K562 (cell line): ENCODE results near the gene MAN2A1. TPM values are rescaled to one million over a fixed set of nuclear protein-coding genes. Genes with fewer than 3 reads are reported as not detected.

Experiments
- ATAC-seq: fragments of 200-7000 bp; cut with Tn5 transposase; 3 replicates; pipeline ENCODE4 v1.9.1; 2020; ENCODE audit warnings: moderate library complexity
- BruUV-seq: library from RNA; stranded (reverse); fragments of 400-500 nt; replicated peaks from 2 replicates; lab custom pipeline; 2021; lab: Mats Ljungman, UMichigan
- CTCF ChIA-PET: fragments of 300-600 bp; formaldehyde crosslinking; extraction: SDS; loops from one replicate; lab custom pipeline; 2021; ENCODE audit warnings: low intra/inter-chr PET ratio; lab: Yijun Ruan, JAX
- POLR2A ChIA-PET: fragments of 300-600, 350-650 bp; sonication (Branson Sonifier 250); formaldehyde crosslinking; extraction: SDS; loops from one replicate; lab custom pipeline; 2021; ENCODE audit warnings: antibody characterized with exemption, inconsistent platforms; lab: Yijun Ruan, JAX
- DNase-seq, 4 experiments: peaks; one replicate each; pipeline versions ENCODE4 v3.0.0 to v3.0.0-alpha.2; 2011 to 2018; ENCODE audit warnings: low spot score in 3 of 4, mixed read lengths in 3 of 4; ENCODE audit errors: extremely low read depth in 1 of 4
- FAIRE-seq: peaks from 2 replicates; lab custom pipeline; 2011; peaks lifted over from hg19 to GRCh38; lab: Jason Lieb, UNC
- H2AFZ ChIP-seq: 2 replicates; pipeline ENCODE4 v1.6.0; 2011; ENCODE audit warnings: low read depth, low read length, control low read depth, inconsistent platforms
- H3K27ac ChIP-seq: fragments of 200-600 bp; 3 replicates; pipeline ENCODE4 v1.8.0; 2011; ENCODE audit warnings: low read depth, mild to moderate bottlenecking, control low read depth, inconsistent platforms, low read length, moderate library complexity, mixed read lengths; ENCODE audit errors: extremely low read depth
- H3K27me3 ChIP-seq, 2 experiments: fragments of 300-600 bp in 1 of 2; 2 replicates in 1 of 2; 3 replicates in 1 of 2; pipeline versions ENCODE4 v1.6.0 to v1.8.0; 2011; ENCODE audit warnings: inconsistent platforms in 2 of 2, low read length in 2 of 2, mild to moderate bottlenecking in 1 of 2, mixed read lengths in 1 of 2, moderate library complexity in 1 of 2; ENCODE audit not compliant: control insufficient read depth in 2 of 2, insufficient read depth in 2 of 2
- H3K36me3 ChIP-seq: fragments of 300-600 bp; 3 replicates; pipeline ENCODE4 v1.8.0; 2011; ENCODE audit warnings: mild to moderate bottlenecking, low read length, inconsistent platforms; ENCODE audit not compliant: control insufficient read depth, insufficient read depth
- H3K4me1 ChIP-seq, 2 experiments: fragments of 200-600 bp in 1 of 2; replicated peaks in 1 of 2; 2 replicates in 1 of 2; 3 replicates in 1 of 2; pipeline versions ENCODE4 v1.5.1 to v1.8.0; 2011; ENCODE audit warnings: inconsistent platforms in 2 of 2, low read length in 2 of 2, mild to moderate bottlenecking in 1 of 2, mixed read lengths in 1 of 2, moderate library complexity in 1 of 2; ENCODE audit not compliant: control insufficient read depth in 2 of 2, insufficient read depth in 2 of 2
- H3K4me2 ChIP-seq: 2 replicates; pipeline ENCODE4 v1.6.1; 2011; ENCODE audit warnings: low read length, control low read depth, inconsistent platforms, mixed read lengths; ENCODE audit not compliant: insufficient read depth
- H3K4me3 ChIP-seq: fragments of 200-600 bp; sonication (generic), shearing (Covaris generic); 2 replicates; pipeline ENCODE4 v1.5.1; 2016; ENCODE audit warnings: control low read depth, inconsistent platforms
- H3K79me2 ChIP-seq: fragments of 200-600 bp; 3 replicates; pipeline ENCODE4 v1.8.0; 2011; ENCODE audit warnings: low read length, inconsistent platforms; ENCODE audit not compliant: control insufficient read depth, insufficient read depth
- H3K9ac ChIP-seq, 2 experiments: 2 replicates each; pipeline versions ENCODE4 v1.6.0 to v1.6.1; 2011; ENCODE audit warnings: low read depth in 2 of 2, low read length in 2 of 2, control low read depth in 1 of 2, inconsistent platforms in 1 of 2, mild to moderate bottlenecking in 1 of 2, mixed read lengths in 1 of 2; ENCODE audit not compliant: insufficient read depth in 1 of 2
- H3K9me1 ChIP-seq: one replicate; pipeline ENCODE4 v1.6.0; 2011; ENCODE audit warnings: inconsistent platforms, mild to moderate bottlenecking, low read length, moderate library complexity; ENCODE audit not compliant: control insufficient read depth, insufficient read depth
- H3K9me3 ChIP-seq: replicated peaks from 2 replicates; pipeline ENCODE4 v1.5.1; 2011; ENCODE audit warnings: low read depth, low read length, inconsistent platforms; ENCODE audit not compliant: control insufficient read depth, insufficient read depth
- H4K20me1 ChIP-seq: replicated peaks from 2 replicates; pipeline ENCODE4 v1.6.1; 2011; ENCODE audit warnings: low read length, inconsistent platforms, mixed read lengths; ENCODE audit not compliant: control insufficient read depth, insufficient read depth
- ADNP ChIP-seq: fragments of 200-800 bp; sonication (Bioruptor generic); IDR thresholded peaks from 2 replicates; pipeline ENCODE4 v1.6.1; 2016; ENCODE audit warnings: missing genetic modification characterization, missing compliant biosample characterization
- FOXM1 ChIP-seq, 2 experiments: fragments of 450-650 bp in 1 of 2; sonication (generic) in 1 of 2; formaldehyde crosslinking in 1 of 2; IDR thresholded peaks; 2 replicates each; pipeline versions ENCODE4 v1.6.1 to v1.9.0; 2017 to 2022; ENCODE audit warnings: low read depth in 2 of 2, mild to moderate bottlenecking in 2 of 2, missing genetic modification reagents in 1 of 2, moderate library complexity in 1 of 2
- PHB ChIP-seq: fragments of 250-450 bp; sonication (Bioruptor Pico); IDR thresholded peaks from 2 replicates; pipeline ENCODE4 v1.5.0; 2021
- POLR2AphosphoS5 ChIP-seq: IDR thresholded peaks from 2 replicates; pipeline ENCODE4 v1.6.1; 2011; ENCODE audit warnings: mild to moderate bottlenecking, low read depth, low read length, moderate library complexity; ENCODE audit not compliant: control insufficient read depth, insufficient read depth
- SMAD3 ChIP-seq: fragments of 450-650 bp; formaldehyde crosslinking; conservative IDR thresholded peaks from 2 replicates; pipeline ENCODE4 v1.4.0; 2020; ENCODE audit warnings: mild to moderate bottlenecking
- THRAP3 ChIP-seq: fragments of 450-650 bp; IDR thresholded peaks from 2 replicates; pipeline ENCODE4 v1.6.1; 2016; ENCODE audit warnings: mild to moderate bottlenecking, inconsistent platforms, borderline replicate concordance
- UBTF ChIP-seq, 2 experiments: IDR thresholded peaks; 2 replicates each; pipeline ENCODE4 v1.6.1; 2012; ENCODE audit warnings: improper control_type of control experiment in 2 of 2, low read depth in 2 of 2, low read length in 2 of 2, borderline replicate concordance in 1 of 2
- WHSC1 ChIP-seq: IDR thresholded peaks from one replicate; pipeline ENCODE4 v1.6.1; 2012; ENCODE audit warnings: low read length, control low read depth, inconsistent platforms
- ZNF174 ChIP-seq: fragments of 250-450 bp; sonication (Bioruptor Pico); IDR thresholded peaks from 2 replicates; pipeline ENCODE4 v1.4.0; 2020; ENCODE audit warnings: mild to moderate bottlenecking
- ZNF274 ChIP-seq: IDR thresholded peaks from 2 replicates; pipeline ENCODE4 v1.6.1; 2011; ENCODE audit warnings: low read depth, mild to moderate bottlenecking, low read length, moderate library complexity, borderline replicate concordance
- ZNF436 ChIP-seq: fragments of 250-450, 450-650 bp; sonication (Bioruptor Pico); formaldehyde crosslinking; IDR thresholded peaks from 2 replicates; pipeline ENCODE4 v1.7.0; 2020; ENCODE audit warnings: mild to moderate bottlenecking
- WGBS: fragments of 100-300 bp; shearing (Covaris generic); methylation state at CpG from one replicate; pipeline ENCODE4 v1.1.6; 2016; ENCODE audit warnings: low coverage, mixed read lengths; ENCODE audit not compliant: insufficient coverage; ENCODE audit errors: missing lambda C conversion rate; 5-methylcytosine and 5-hydroxymethylcytosine counted together
- in situ Hi-C: fragments of 300-500 bp; cut with MboI; formaldehyde crosslinking; loops from 4 replicates; pipeline ENCODE4 v1.15.0; 2018; ENCODE audit warnings: inconsistent platforms, mixed read lengths
- intact Hi-C: fragments of 100-400 bp; cut with micrococcal nuclease; formaldehyde crosslinking; loops from 2 replicates; pipeline ENCODE4 v1.14.2; 2022
- polyA plus RNA-seq, 8 experiments: library from polyadenylated mRNA; depleted of rRNA in 4 of 8; stranded (reverse) in 5 of 8; unstranded in 3 of 8; fragments of >200 nt; fragmentation: Nextera tagmentation in 2 of 8; fragmentation: Illumina TruSeq in 1 of 8; extraction: Ambion mirVana in 2 of 8; extraction: Trizol in 1 of 8; gene quantifications; 2 replicates each; pipeline versions ENCODE4 v1.2.1 to v1.2.3, GENCODE V29; 2011 to 2014; ENCODE audit warnings: inconsistent platforms in 1 of 8, missing spikeins in 1 of 8
- total RNA-seq, 7 experiments: library from RNA; depleted of rRNA in 6 of 7; stranded (reverse); fragments of >200 nt in 6 of 7; fragmentation: Illumina TruSeq in 2 of 7; extraction: Trizol in 2 of 7; gene quantifications; 2 replicates each; pipeline versions ENCODE4 v1.2.1 to v1.2.3, GENCODE V29; 2011 to 2021; ENCODE audit warnings: low replicate concordance in 1 of 7
- TF ChIP-seq, protein P1 (sequence below): fragments of 250-450 bp; sonication (Bioruptor Pico); IDR thresholded peaks from 2 replicates; pipeline ENCODE4 v1.8.0; 2022; ENCODE audit warnings: inconsistent platforms

Gene MAN2A1
- total and polyA plus RNA-seq, 9 of the 15 experiments (the other 6 are each of a cell fraction or from before 2014, with no cell fraction given): 5.2 to 32.0 (median 19.8) TPM

- Histone ChIP-seq H3K4me2 (no peak overlapping the region), H3K4me1 (no peaks in the 10 kb centered on the region), H3K36me3 (peaks cover 38% of the 10 kb centered on the region; the same call in 2 of the 3 replicates), H3K27ac (no peak overlapping the region), H3K9ac (no peak overlapping the region), H2AFZ (no peak overlapping the region), H3K79me2 (no peaks in the 10 kb centered on the region), H3K9me3 (no peaks in the 10 kb centered on the region), H3K27me3 (no peaks in the 10 kb centered on the region), H3K4me3 (no peak overlapping the region)
- intact Hi-C loops: no loop called here
- no peak for ATAC-seq
- WGBS: 67% methylated on average over 1 of the region's 1 CpG
- no peak for DNase-seq
- CTCF ChIA-PET: no interaction called here
- no TSS peak for BruUV-seq
- no peak for FAIRE-seq
- in situ Hi-C loops: no loop called here
- no peak for TF ChIP-seq ZNF436 (CRISPR knock-in tag)
- TF ChIP-seq THRAP3: no peak
- TF ChIP-seq ZNF274: no peak
- no peak for TF ChIP-seq FOXM1 (IDR thresholded peaks at IDR 0.05; ENCODE audit: low read depth)
- TF ChIP-seq FOXM1 (CRISPR knock-in tag; IDR thresholded peaks at IDR 0.05; ENCODE audit: low read depth): no peak
- no peak for TF ChIP-seq PHB (CRISPR knock-in tag)
- no peak for TF ChIP-seq UBTF (IDR thresholded peaks at IDR 0.05; ENCODE audit: borderline replicate concordance in 1 of 2, low read depth in 2 of 2, low read length in 2 of 2)
- no peak for TF ChIP-seq WHSC1
- TF ChIP-seq, protein P1, sequence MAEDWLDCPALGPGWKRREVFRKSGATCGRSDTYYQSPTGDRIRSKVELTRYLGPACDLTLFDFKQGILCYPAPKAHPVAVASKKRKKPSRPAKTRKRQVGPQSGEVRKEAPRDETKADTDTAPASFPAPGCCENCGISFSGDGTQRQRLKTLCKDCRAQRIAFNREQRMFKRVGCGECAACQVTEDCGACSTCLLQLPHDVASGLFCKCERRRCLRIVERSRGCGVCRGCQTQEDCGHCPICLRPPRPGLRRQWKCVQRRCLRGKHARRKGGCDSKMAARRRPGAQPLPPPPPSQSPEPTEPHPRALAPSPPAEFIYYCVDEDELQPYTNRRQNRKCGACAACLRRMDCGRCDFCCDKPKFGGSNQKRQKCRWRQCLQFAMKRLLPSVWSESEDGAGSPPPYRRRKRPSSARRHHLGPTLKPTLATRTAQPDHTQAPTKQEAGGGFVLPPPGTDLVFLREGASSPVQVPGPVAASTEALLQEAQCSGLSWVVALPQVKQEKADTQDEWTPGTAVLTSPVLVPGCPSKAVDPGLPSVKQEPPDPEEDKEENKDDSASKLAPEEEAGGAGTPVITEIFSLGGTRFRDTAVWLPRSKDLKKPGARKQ: no peak
- TF ChIP-seq ZNF174 (CRISPR knock-in tag): no peak
- no peak for TF ChIP-seq SMAD3 (CRISPR knock-in tag)
- no peak for TF ChIP-seq POLR2AphosphoS5
- no peak for TF ChIP-seq ADNP (tag)
- TF ChIP-seq, all 486 proteins: peak for 0
- POLR2A ChIA-PET: interaction anchor here (0.6 to 2.0 kb wide), 3 partner anchors 8 to 460 kb away, joined by 3 to 4 read pairs (median 3); no protein-coding TSS in a partner anchor
- Histone ChIP-seq H4K20me1 (no peaks in the 10 kb centered on the region), H3K9me1 (no peaks in the 10 kb centered on the region)
Observed at GRCh38 chr5:109852371-109853155, 162.8 kb downstream of the MAN2A1 start.
